Measurements from ENCODE around the gene GRK2.

GRCh38 chr11:67261640-67261945 lies 4.7 kb upstream of the GRK2 start:
- TF ChIP-seq CTCF (IDR thresholded peaks at IDR 0.05) = peak; percentile 63
- no peak for TF ChIP-seq ZFX (IDR thresholded peaks at IDR 0.05; ENCODE audit: borderline replicate concordance)
